HEK293 (cell line): ENCODE results near the gene ALG11.
A peak's percentile ranks its signal among the peaks of the same experiment; 100 is the strongest.

ENCODE experiments used
- CTCF ChIA-PET: fragments of 350-600 bp; formaldehyde crosslinking; extraction: SDS; loops from one replicate; lab custom pipeline; 2021; ENCODE audit warnings: antibody characterized with exemption; lab: Yijun Ruan, JAX
- POLR2A ChIA-PET: fragments of 300-600 bp; formaldehyde crosslinking; extraction: SDS; loops from one replicate; lab custom pipeline; 2020; ENCODE audit warnings: antibody characterized with exemption, inconsistent platforms; lab: Yijun Ruan, JAX
- H3K27ac ChIP-seq: fragments of 200-500 bp; sonication (Bioruptor generic); 2 replicates; pipeline ENCODE4 v1.5.1; 2014; ENCODE audit warnings: low read depth, low read length, control low read depth, inconsistent platforms; ENCODE audit errors: extremely low read depth
- H3K36me3 ChIP-seq, 2 experiments: fragments of 200-500 bp in 1 of 2; sonication (Bioruptor generic) in 1 of 2; 1 replicate in 1 of 2; 2 replicates in 1 of 2; pipeline ENCODE4 v1.5.1; 2014 to 2017; ENCODE audit warnings: inconsistent platforms in 2 of 2, low read length in 2 of 2; ENCODE audit not compliant: control insufficient read depth in 2 of 2, insufficient read depth in 1 of 2
- H3K4me1 ChIP-seq: fragments of 200-500 bp; sonication (Bioruptor generic); 2 replicates; pipeline ENCODE4 v1.5.1; 2014; ENCODE audit warnings: mild to moderate bottlenecking, low read length, inconsistent platforms; ENCODE audit not compliant: control insufficient read depth, insufficient read depth
- H3K4me3 ChIP-seq: 2 replicates; pipeline ENCODE4 v1.5.1; 2011; ENCODE audit warnings: low read depth, mild to moderate bottlenecking, control low read depth, low read length, moderate library complexity
- H3K9me3 ChIP-seq: fragments of 200-500 bp; sonication (Bioruptor generic); 2 replicates; pipeline ENCODE4 v1.5.1; 2014; ENCODE audit warnings: low read depth, low read length, inconsistent platforms; ENCODE audit not compliant: control insufficient read depth, insufficient read depth
- EGR2 ChIP-seq: fragments of 450-650 bp; formaldehyde crosslinking; IDR thresholded peaks from 2 replicates; pipeline ENCODE4 v1.5.1; 2016; ENCODE audit warnings: low read depth, missing biosample characterization, missing genetic modification characterization
- GLIS1 ChIP-seq: fragments of 450-650 bp; formaldehyde crosslinking; IDR thresholded peaks from 2 replicates; pipeline ENCODE4 v1.5.1; 2016; ENCODE audit warnings: missing biosample characterization, missing genetic modification characterization
- HOXA7 ChIP-seq: sonication (generic); formaldehyde crosslinking; IDR thresholded peaks from 2 replicates; pipeline ENCODE4 v1.8.1; 2022; ENCODE audit warnings: missing genetic modification reagents, borderline replicate concordance
- MEIS1 ChIP-seq: sonication (generic); formaldehyde crosslinking; IDR thresholded peaks from 2 replicates; pipeline ENCODE4 v1.8.1; 2022; ENCODE audit warnings: missing genetic modification reagents, mild to moderate bottlenecking, borderline replicate concordance
- SP2 ChIP-seq: fragments of 450-650 bp; formaldehyde crosslinking; IDR thresholded peaks from 2 replicates; pipeline ENCODE4 v1.5.1; 2016; ENCODE audit warnings: missing biosample characterization, missing genetic modification characterization
- YY1 ChIP-seq: fragments of 450-650 bp; formaldehyde crosslinking; IDR thresholded peaks from 2 replicates; pipeline ENCODE4 v1.5.1; 2018; ENCODE audit warnings: missing biosample characterization, missing genetic modification characterization
- ZBTB1 ChIP-seq: fragments of 450-650 bp; formaldehyde crosslinking; IDR thresholded peaks from 2 replicates; pipeline ENCODE4 v1.5.1; 2016; ENCODE audit warnings: missing biosample characterization, missing genetic modification characterization
- ZBTB7A ChIP-seq: fragments of 450-650 bp; formaldehyde crosslinking; IDR thresholded peaks from 2 replicates; pipeline ENCODE4 v1.5.1; 2016; ENCODE audit warnings: low read depth, missing biosample characterization, missing genetic modification characterization
- ZBTB8A ChIP-seq: fragments of 450-650 bp; formaldehyde crosslinking; IDR thresholded peaks from 2 replicates; pipeline ENCODE4 v1.5.1; 2016; ENCODE audit warnings: missing biosample characterization, missing genetic modification characterization
- ZFP3 ChIP-seq: fragments of 450-650 bp; formaldehyde crosslinking; IDR thresholded peaks from 2 replicates; pipeline ENCODE4 v1.5.1; 2016; ENCODE audit warnings: low read depth, missing biosample characterization, missing genetic modification characterization
- ZFP69B ChIP-seq: fragments of 450-650 bp; formaldehyde crosslinking; IDR thresholded peaks from 2 replicates; pipeline ENCODE4 v1.5.1; 2016; ENCODE audit warnings: missing biosample characterization, missing genetic modification characterization
- ZNF10 ChIP-seq: fragments of 450-650 bp; formaldehyde crosslinking; IDR thresholded peaks from 2 replicates; pipeline ENCODE4 v1.5.1; 2017; ENCODE audit warnings: missing biosample characterization, missing genetic modification characterization
- ZNF132 ChIP-seq: fragments of 450-650 bp; formaldehyde crosslinking; IDR thresholded peaks from 2 replicates; pipeline ENCODE4 v1.5.1; 2017; ENCODE audit warnings: missing biosample characterization, missing genetic modification characterization, borderline replicate concordance
- ZNF155 ChIP-seq: fragments of 450-650 bp; formaldehyde crosslinking; IDR thresholded peaks from 2 replicates; pipeline ENCODE4 v1.5.1; 2016; ENCODE audit warnings: missing biosample characterization, missing genetic modification characterization
- ZNF16 ChIP-seq: fragments of 450-650 bp; formaldehyde crosslinking; IDR thresholded peaks from 2 replicates; pipeline ENCODE4 v1.5.1; 2016; ENCODE audit warnings: low read depth, missing biosample characterization, missing genetic modification characterization
- ZNF169 ChIP-seq: fragments of 450-650 bp; formaldehyde crosslinking; IDR thresholded peaks from 2 replicates; pipeline ENCODE4 v1.5.1; 2016; ENCODE audit warnings: missing biosample characterization, missing genetic modification characterization
- ZNF174 ChIP-seq: fragments of 450-650 bp; formaldehyde crosslinking; IDR thresholded peaks from 2 replicates; pipeline ENCODE4 v1.5.0; 2017; ENCODE audit warnings: missing biosample characterization, mild to moderate bottlenecking, missing genetic modification characterization
- ZNF184 ChIP-seq: fragments of 450-650 bp; IDR thresholded peaks from 2 replicates; pipeline ENCODE4 v1.5.1; 2018; ENCODE audit warnings: missing biosample characterization, mild to moderate bottlenecking, missing genetic modification characterization
- ZNF354C ChIP-seq: fragments of 450-650 bp; formaldehyde crosslinking; IDR thresholded peaks from 2 replicates; pipeline ENCODE4 v1.5.1; 2016; ENCODE audit warnings: missing biosample characterization, missing genetic modification characterization, low read depth, borderline replicate concordance
- ZNF404 ChIP-seq: fragments of 450-650 bp; formaldehyde crosslinking; IDR thresholded peaks from 2 replicates; pipeline ENCODE4 v1.5.1; 2017; ENCODE audit warnings: missing biosample characterization, missing genetic modification characterization
- ZNF416 ChIP-seq: fragments of 450-650 bp; formaldehyde crosslinking; IDR thresholded peaks from 2 replicates; pipeline ENCODE4 v1.5.1; 2016; ENCODE audit warnings: missing biosample characterization, missing genetic modification characterization
- ZNF426 ChIP-seq: fragments of 450-650 bp; formaldehyde crosslinking; IDR thresholded peaks from 2 replicates; pipeline ENCODE4 v1.5.1; 2017; ENCODE audit warnings: missing biosample characterization, missing genetic modification characterization, mild to moderate bottlenecking, inconsistent platforms, moderate library complexity
- ZNF433 ChIP-seq: fragments of 450-650 bp; formaldehyde crosslinking; IDR thresholded peaks from 2 replicates; pipeline ENCODE4 v1.5.1; 2016; ENCODE audit warnings: missing biosample characterization, missing genetic modification characterization, low read depth
- ZNF658 ChIP-seq: fragments of 450-650 bp; formaldehyde crosslinking; IDR thresholded peaks from 2 replicates; pipeline ENCODE4; 2016; ENCODE audit warnings: missing biosample characterization, missing genetic modification characterization
- ZSCAN23 ChIP-seq: fragments of 450-650 bp; formaldehyde crosslinking; IDR thresholded peaks from 2 replicates; pipeline ENCODE4 v1.5.1; 2016; ENCODE audit warnings: missing biosample characterization, missing genetic modification characterization
- TF ChIP-seq, protein P1 (sequence below): fragments of 450-650 bp; formaldehyde crosslinking; IDR thresholded peaks from 2 replicates; pipeline ENCODE4 v1.5.1; 2016; ENCODE audit warnings: missing biosample characterization, missing genetic modification characterization
- TF ChIP-seq, protein P2 (sequence below): fragments of 450-650 bp; formaldehyde crosslinking; IDR thresholded peaks from 2 replicates; pipeline ENCODE4 v1.5.1; 2017; ENCODE audit warnings: missing biosample characterization, missing genetic modification characterization
- TF ChIP-seq, protein P3 (sequence below): fragments of 450-650 bp; formaldehyde crosslinking; IDR thresholded peaks from 2 replicates; pipeline ENCODE4 v1.5.1; 2017; ENCODE audit warnings: missing biosample characterization, missing genetic modification characterization
- TF ChIP-seq, protein P4 (sequence below): fragments of 450-650 bp; IDR thresholded peaks from 2 replicates; pipeline ENCODE4 v1.5.1; 2018; ENCODE audit warnings: missing biosample characterization, mild to moderate bottlenecking, missing genetic modification characterization

ALG11 gene

DNA sequence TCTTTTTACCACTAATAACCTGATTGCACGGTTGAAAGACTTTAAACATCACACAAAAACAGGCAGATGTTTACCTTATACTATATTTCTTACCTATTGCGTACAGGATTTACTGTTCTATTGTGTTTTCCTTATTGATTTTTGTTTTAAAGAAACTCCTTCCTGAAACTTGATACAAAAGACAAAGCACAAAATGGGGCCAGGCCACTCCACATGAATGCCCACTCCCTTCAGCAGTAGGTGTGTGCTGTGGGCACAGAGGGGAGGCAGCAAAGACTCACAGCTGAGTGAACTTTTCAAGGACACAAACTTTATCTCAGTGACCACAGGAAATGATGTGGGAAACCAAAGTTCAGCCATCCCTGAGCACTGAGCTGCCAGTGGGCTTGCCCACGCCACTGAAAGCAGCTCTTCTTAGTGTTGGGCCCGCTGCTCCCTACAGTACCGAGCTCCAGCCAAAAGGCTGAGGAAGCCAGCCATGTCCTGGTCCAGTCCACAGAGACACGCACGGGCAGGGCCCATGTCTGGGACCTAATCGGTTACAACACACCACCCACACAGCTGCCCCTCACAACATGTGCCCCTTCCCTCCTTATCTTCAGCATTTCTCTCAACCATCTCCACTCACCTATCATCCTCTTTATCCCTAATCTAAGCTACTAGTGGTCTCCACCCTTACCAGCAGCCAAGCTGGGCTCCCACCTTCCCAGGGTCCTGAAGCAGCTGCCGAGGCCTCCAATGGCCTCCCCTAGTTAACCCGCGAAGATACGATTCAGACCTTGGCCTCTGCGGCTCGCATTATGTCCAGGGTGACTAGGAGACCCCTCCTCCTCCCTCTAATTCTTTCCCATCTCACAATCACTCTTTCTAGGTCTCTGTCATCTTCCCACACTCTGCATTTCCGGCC, 40.4 kb upstream of the ALG11 start:
- ChIA-PET CTCF (no interaction called here), POLR2A (no interaction called here)
- peaks cover 0 to 15% of the 10 kb centered on the region in 2 experiments; a peak in 1 of 3 replicates for H3K36me3 ChIP-seq
- no peaks in the 10 kb centered on the region for H3K9me3 ChIP-seq
- no peak for TF ChIP-seq GLIS1
- TF ChIP-seq ZBTB1 (tag by site-specific recombination), result no peak
- peak; percentile 34; the same call in 1 of the 2 replicates for TF ChIP-seq EGR2
- no peak for TF ChIP-seq ZFP3
- TF ChIP-seq, protein P1, sequence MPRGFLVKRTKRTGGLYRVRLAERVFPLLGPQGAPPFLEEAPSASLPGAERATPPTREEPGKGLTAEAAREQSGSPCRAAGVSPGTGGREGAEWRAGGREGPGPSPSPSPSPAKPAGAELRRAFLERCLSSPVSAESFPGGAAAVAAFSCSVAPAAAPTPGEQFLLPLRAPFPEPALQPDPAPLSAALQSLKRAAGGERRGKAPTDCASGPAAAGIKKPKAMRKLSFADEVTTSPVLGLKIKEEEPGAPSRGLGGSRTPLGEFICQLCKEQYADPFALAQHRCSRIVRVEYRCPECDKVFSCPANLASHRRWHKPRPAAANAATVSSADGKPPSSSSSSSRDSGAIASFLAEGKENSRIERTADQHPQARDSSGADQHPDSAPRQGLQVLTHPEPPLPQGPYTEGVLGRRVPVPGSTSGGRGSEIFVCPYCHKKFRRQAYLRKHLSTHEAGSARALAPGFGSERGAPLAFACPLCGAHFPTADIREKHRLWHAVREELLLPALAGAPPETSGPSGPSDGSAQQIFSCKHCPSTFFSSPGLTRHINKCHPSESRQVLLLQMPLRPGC, result no peak
- TF ChIP-seq HOXA7 (CRISPR knock-in tag), result no peak
- no peak for TF ChIP-seq ZNF132 (tag by site-specific recombination)
- TF ChIP-seq, protein P2, sequence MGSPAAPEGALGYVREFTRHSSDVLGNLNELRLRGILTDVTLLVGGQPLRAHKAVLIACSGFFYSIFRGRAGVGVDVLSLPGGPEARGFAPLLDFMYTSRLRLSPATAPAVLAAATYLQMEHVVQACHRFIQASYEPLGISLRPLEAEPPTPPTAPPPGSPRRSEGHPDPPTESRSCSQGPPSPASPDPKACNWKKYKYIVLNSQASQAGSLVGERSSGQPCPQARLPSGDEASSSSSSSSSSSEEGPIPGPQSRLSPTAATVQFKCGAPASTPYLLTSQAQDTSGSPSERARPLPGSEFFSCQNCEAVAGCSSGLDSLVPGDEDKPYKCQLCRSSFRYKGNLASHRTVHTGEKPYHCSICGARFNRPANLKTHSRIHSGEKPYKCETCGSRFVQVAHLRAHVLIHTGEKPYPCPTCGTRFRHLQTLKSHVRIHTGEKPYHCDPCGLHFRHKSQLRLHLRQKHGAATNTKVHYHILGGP, result peak; percentile 92
- TF ChIP-seq ZNF404 (tag by site-specific recombination), result no peak
- no peak for TF ChIP-seq ZNF354C (tag by site-specific recombination)
- no peak for TF ChIP-seq ZNF10
- TF ChIP-seq ZBTB7A (tag by site-specific recombination), result no peak
- TF ChIP-seq, protein P3, sequence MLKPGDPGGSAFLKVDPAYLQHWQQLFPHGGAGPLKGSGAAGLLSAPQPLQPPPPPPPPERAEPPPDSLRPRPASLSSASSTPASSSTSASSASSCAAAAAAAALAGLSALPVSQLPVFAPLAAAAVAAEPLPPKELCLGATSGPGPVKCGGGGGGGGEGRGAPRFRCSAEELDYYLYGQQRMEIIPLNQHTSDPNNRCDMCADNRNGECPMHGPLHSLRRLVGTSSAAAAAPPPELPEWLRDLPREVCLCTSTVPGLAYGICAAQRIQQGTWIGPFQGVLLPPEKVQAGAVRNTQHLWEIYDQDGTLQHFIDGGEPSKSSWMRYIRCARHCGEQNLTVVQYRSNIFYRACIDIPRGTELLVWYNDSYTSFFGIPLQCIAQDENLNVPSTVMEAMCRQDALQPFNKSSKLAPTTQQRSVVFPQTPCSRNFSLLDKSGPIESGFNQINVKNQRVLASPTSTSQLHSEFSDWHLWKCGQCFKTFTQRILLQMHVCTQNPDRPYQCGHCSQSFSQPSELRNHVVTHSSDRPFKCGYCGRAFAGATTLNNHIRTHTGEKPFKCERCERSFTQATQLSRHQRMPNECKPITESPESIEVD, result peak; percentile 59; the same call in 1 of the 2 replicates
- TF ChIP-seq ZNF155 (tag by site-specific recombination), result no peak
- TF ChIP-seq, all 188 proteins: peak for 3
- no peak overlapping the region for H3K4me3 ChIP-seq
- H3K4me1 ChIP-seq, result no peaks in the 10 kb centered on the region; the same call in 1 of the 2 replicates
- no peak overlapping the region for H3K27ac ChIP-seq

DNA sequence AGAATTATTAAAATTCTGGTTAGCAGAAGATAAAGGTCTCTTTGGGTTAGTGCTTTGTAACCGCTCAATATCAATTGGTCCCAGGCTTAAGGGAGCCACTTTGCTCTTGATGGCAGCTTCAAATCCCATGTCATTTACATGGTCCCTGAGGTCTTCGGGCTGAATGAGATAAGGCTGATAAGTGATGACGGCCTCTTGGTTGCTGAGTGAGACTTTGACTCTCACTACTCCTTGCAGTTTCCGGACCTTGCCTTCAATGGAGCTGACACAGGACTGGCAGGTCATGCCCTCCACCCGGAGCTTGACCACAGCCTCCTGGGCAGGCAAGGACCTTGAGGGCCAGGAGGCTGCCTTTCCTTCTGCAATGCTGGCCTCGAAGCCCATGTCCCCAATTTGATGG, 37.7 kb upstream of the ALG11 start:
- H3K4me1 ChIP-seq, result no peaks in the 10 kb centered on the region; the same call in 1 of the 2 replicates
- ChIA-PET CTCF (interaction anchor here (0.7 kb wide), 1 partner anchor 98 kb away, joined by 3 read pairs; no protein-coding TSS in a partner anchor), POLR2A (no interaction called here)
- no peak overlapping the region for H3K4me3 ChIP-seq
- H3K9me3 ChIP-seq, result no peaks in the 10 kb centered on the region
- H3K36me3 ChIP-seq, result peaks cover 0 to 6% of the 10 kb centered on the region in 2 experiments; a peak in 1 of 3 replicates
- H3K27ac ChIP-seq, result no peak overlapping the region
- TF ChIP-seq ZNF16 (no peak), ZFP69B (no peak), ZNF174 (no peak), YY1 (tag by site-specific recombination) (no peak), ZBTB8A (tag by site-specific recombination) (no peak), ZNF433 (no peak), SP2 (tag by site-specific recombination) (no peak), ZNF658 (tag by site-specific recombination) (no peak), ZNF404 (tag by site-specific recombination) (no peak), ZNF169 (no peak), ZNF426 (tag by site-specific recombination) (no peak), ZBTB1 (tag by site-specific recombination) (no peak), ZSCAN23 (no peak), MEIS1 (CRISPR knock-in tag) (no peak), ZNF184 (no peak), ZFP3 (no peak), ZNF416 (tag by site-specific recombination) (no peak)
- TF ChIP-seq, protein P4, sequence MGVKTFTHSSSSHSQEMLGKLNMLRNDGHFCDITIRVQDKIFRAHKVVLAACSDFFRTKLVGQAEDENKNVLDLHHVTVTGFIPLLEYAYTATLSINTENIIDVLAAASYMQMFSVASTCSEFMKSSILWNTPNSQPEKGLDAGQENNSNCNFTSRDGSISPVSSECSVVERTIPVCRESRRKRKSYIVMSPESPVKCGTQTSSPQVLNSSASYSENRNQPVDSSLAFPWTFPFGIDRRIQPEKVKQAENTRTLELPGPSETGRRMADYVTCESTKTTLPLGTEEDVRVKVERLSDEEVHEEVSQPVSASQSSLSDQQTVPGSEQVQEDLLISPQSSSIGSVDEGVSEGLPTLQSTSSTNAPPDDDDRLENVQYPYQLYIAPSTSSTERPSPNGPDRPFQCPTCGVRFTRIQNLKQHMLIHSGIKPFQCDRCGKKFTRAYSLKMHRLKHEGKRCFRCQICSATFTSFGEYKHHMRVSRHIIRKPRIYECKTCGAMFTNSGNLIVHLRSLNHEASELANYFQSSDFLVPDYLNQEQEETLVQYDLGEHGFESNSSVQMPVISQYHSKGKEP, result no peak
